C4-2B (cell line): ENCODE results near the gene SH2D4B.
"Not testable (repeated sequence)": the region's sequence is repeated elsewhere in the genome, so short reads cannot be mapped to it uniquely, and the experiment has no call there.

Experiments used
- H3K27ac ChIP-seq: fragments of 450-650 bp; 2 replicates; pipeline ENCODE4 v1.5.1; 2017
- CTCF ChIP-seq: fragments of 450-650 bp; conservative IDR thresholded peaks from 2 replicates; pipeline ENCODE4 v1.5.1; 2017; ENCODE audit warnings: mild to moderate bottlenecking
- ZFX ChIP-seq: fragments of 450-650 bp; IDR thresholded peaks from 2 replicates; pipeline ENCODE4 v1.6.1; 2017

The SH2D4B gene

GRCh38 chr10:80529604-80530003 is 8.1 kb upstream of the SH2D4B start:
- H3K27ac ChIP-seq, result peak overlapping the region; percentile 16
- TF ChIP-seq CTCF (no peak), ZFX (no peak)

- TF ChIP-seq CTCF (peak; percentile 65), ZFX (no peak)
- peak overlapping the region; percentile 16 for H3K27ac ChIP-seq
Observed at GRCh38 chr10:80530251-80530650, 7.5 kb upstream of the SH2D4B start.

- H3K27ac ChIP-seq, result no peak overlapping the region
- TF ChIP-seq CTCF (no peak), ZFX (no peak)
Observed at GRCh38 chr10:80530816-80531215, 6.9 kb upstream of the SH2D4B start.

- TF ChIP-seq CTCF, result no peak
- TF ChIP-seq ZFX, result no peak
- H3K27ac ChIP-seq, result no peak overlapping the region
Observed at GRCh38 chr10:80532571-80532970, 5.1 kb upstream of the SH2D4B start.

- not testable (repeated sequence) for H3K27ac ChIP-seq
Observed at GRCh38 chr10:80534059-80534458, 3.6 kb upstream of the SH2D4B start.

GRCh38 chr10:80534646-80535045 is 3.1 kb upstream of the SH2D4B start:
- H3K27ac ChIP-seq, result not testable (repeated sequence)

- H3K27ac ChIP-seq, result no peak overlapping the region
- TF ChIP-seq ZFX, result no peak
- no peak; the same call in 1 of the 2 replicates for TF ChIP-seq CTCF
Observed at GRCh38 chr10:80535671-80536360, 1.9 kb upstream of the SH2D4B start.

- TF ChIP-seq CTCF, result no peak
- TF ChIP-seq ZFX, result no peak
- no peak overlapping the region for H3K27ac ChIP-seq
Observed at GRCh38 chr10:80536361-80536835, 1.3 kb upstream of the SH2D4B start.
